NCI-H82 (cell line): ENCODE data around the gene SEMA5B.

ENCODE experiments used
- DNase-seq: peaks from one replicate; lab custom pipeline; 2025; lab: John Stamatoyannopoulos, UW

Gene SEMA5B

GRCh38 chr3:123027292-123028232 is at the start of gene SEMA5B:
Gene SEMA5B (minus strand): TSS chr3:123027763. CDS start chr3:122961263, 66,500 bp downstream.
- DNase-seq, result peak; percentile 87

DNA sequence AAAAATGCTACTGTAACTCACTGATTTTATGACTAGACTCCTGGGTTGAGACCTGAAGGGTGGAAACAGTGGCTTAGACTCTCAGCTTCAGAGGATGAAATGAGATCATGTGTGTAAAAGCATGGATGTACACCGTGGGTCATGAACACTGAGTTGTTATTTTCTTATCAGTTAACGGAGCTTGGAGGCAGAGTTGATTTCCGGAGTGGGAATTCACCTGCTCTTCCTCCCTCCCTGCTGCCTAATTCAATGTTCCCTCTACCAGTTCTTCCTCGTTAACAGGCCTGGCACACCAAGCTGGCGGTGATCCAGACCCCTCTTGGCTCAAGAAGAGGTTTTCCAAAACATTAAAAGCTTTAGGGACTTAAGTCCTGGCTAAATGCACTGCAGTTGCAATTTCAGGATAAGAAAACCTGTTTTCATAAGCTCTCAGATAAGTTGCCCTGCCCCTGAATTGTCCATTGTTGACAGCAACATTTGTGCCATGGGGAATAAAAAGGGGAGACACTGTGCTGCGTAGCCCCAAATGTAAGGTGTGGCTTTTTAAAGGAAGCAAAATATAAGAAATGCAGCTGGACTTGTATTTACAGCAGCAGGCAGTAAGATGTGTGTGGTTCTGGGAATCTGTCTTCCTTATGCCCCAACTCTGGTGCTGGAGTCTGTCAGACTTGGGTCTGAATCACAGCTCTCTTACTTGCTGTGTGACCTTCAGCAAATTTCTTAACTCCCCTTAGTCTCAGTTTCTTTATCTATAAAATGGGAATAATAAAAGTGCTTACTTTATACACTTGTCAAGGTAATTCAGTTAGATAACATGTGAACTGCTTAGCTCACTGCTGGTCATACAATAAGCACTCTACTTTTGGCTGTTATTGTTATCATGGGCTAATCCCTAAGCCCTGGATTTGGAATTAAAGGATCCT is 49.2 kb upstream of the SEMA5B start:
- peak; percentile 94 for DNase-seq

- no peak for DNase-seq
These were observed 48.5 kb upstream of the SEMA5B start for GRCh38 chr3:123076112-123076495.

DNA sequence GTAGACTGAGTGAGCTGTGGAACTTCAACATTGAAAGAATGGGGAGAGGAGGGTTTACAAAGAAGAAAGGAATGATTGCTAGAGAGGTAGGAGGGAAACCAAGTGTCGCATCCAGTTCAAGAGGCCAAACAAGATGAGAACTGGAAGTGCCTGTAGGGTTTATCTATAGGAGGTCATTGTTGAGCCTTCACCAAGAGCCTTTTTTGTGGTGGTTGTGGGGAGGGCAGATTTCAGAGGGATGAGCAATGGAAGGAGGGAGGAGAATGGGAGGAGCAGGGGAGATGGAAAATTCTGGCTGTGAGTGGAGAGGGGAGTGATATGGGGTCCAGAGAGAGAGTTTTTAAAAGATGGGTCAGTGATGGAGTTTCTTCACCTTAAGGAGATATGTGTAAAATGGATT is 47.8 kb upstream of the SEMA5B start:
- peak; percentile 37 for DNase-seq

- DNase-seq, result no peak
These were observed 45.0 kb upstream of the SEMA5B start for GRCh38 chr3:123072564-123072963.

DNA sequence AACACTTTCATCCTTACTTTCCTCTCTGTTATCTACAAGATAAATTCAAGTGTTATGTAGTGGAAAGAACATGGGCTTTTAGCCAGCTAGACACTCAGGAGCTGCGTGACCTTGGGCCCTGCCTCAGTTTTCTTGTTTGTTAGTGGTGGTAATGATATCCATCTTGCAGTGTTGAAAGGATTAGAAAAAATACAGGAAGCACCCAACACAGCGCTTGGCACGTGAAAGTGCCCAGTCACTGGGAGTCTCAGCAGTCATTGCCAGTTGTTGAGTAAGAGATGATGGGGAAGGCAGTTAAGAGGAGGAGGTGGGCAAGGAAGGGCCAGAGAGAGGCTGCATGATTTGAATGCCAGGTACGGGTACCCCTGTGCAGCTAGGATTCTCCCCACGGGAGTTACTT is 44.6 kb upstream of the SEMA5B start:
- DNase-seq, result no peak

DNA sequence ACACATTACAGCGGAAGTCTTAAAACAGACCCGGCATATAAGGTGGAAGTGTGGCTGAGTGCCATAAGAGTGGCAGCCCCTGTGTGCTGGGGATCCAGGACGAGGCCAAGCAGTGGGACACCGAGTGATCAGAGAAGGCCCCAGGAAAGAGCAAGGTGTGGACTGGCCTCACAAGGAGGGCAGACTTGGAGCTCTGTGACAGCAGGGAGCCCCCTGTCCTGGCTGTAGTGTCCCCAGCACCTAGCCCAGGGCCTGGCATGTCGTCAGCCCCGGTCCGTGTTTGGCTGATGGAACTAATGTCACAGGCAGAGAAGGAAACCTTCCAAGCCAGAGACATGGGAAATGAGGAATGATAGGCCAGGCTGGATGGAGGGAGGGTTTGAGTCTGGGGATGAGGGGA is 44.0 kb upstream of the SEMA5B start:
- DNase-seq, result no peak

DNA sequence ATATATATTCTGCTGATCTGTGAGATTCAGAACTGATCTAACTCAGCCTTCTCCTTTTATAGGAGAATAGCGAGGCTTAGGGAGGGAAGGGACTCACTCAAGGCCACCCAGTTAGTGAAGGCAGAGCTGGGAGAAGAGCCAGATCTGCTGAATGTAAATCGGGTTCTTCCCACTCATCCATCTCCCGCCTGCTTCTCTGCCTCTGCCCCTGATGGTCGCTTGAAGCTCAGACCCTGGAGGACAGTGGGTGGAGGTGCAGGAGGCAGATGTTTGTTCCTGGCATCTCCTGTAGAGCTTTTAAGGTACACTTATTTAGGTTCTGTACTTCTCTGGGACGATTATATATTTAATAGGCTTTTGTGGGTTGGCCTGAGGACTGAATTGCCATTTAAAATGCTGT is 43.6 kb upstream of the SEMA5B start:
- DNase-seq, result peak; percentile 91

GRCh38 chr3:123070510-123070909 is 42.9 kb upstream of the SEMA5B start:
- DNase-seq, result peak; percentile 34

DNA sequence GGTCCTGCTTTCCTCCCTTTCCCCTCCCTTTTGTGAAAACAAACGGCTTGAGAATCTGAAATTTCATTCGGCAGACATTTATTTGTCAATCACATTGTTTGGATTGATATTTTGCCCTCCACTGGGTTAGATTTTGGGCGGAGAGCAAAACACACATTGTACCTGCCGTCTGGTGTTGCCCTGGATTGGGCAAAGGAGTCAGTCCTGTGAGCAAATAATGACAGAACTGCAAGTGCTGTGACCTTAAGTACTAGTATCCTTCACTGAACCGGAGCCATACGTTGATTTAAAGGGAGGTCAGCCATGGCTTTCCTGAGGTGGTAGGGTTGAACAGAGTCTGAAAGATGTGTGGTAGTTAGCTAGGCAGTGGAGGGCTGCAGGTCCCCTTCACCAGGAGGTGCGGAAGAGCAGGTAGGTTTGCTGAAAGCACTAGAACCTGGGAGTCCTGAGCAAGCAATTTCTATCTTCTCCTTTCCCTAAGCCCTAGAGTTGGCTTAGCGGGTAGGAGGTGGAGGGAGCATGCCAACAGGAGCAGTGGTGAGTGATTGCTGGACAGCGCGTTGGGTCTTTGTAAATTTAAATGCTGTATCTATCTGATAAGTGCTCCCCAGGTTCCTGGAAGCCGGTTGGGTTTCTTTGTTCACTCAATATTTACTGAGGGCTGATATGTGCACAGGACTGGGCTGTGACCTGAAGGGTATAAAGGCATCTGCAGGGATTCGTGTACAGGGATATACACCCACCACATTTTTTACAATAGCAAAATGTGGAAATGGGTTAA is 41.2 kb upstream of the SEMA5B start:
- DNase-seq, result peak; percentile 45

GRCh38 chr3:123067689-123068600 is 40.4 kb upstream of the SEMA5B start:
- peak; percentile 89 for DNase-seq

DNA sequence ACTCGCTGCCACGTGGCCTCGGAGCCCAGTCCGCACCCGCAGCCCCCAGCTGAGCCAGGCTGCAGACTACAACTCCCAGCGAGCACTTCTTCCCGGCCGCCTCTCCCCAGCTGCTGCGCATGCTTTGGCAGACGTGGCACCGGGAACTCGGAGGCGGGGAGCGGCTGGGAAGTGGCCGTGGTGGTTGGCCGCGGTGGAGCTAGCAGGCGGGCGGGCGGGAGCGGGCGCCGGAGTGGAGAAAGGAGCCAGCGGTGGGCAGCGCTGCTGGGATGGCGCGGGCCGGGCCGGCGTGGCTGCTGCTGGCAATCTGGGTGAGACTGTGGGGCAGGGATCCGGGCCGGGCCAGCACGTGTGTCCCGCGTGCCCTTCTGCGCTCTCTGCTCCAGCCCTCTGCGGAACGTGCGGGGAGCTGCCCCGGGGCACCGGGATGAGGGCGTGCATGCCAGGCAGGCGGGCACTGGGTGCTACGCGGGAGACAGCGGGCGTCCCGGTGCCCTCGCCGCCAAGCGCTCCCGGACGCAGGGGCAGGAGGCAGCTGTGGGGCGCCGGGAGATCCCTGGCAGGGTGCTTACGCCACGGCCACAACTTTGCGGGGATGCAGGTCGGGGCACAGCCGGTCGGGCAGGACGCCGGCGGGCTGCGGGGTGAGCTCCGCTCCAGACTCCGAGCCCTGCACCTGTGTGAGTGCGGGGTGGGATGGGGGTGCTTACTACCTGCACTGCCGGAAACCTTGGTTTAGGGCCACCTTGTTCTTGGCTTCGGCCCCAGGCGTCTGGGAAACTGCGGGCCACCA is 39.5 kb upstream of the SEMA5B start, which contains the start of gene PDIA5:
TSS of gene PDIA5 (plus strand) at position 130 of the 793 bp plus-strand sequence. CDS start at position 270, 140 bp downstream.
- DNase-seq, result peak; percentile 99

- DNase-seq, result no peak
These were observed 39.0 kb upstream of the SEMA5B start for GRCh38 chr3:123066599-123066895.

DNA sequence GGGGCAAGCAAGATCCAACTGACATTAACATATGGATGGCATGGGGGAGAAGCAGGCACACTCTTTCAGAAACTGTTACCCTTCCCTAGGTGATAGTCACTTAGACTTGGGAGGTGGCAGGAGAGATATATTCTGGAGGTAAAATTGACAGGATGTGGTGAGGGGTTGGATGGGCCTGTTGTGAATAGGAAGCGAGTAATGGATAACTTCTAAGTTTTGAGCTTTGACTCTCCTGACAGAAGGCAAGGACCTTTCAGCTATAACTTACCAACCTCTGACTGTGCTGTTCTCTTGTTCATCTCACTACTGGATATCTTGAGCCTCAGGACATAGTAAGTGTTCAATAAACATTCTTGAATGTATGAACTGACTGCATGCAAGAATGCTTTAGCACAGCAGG is 37.4 kb upstream of the SEMA5B start:
- DNase-seq, result no peak

DNA sequence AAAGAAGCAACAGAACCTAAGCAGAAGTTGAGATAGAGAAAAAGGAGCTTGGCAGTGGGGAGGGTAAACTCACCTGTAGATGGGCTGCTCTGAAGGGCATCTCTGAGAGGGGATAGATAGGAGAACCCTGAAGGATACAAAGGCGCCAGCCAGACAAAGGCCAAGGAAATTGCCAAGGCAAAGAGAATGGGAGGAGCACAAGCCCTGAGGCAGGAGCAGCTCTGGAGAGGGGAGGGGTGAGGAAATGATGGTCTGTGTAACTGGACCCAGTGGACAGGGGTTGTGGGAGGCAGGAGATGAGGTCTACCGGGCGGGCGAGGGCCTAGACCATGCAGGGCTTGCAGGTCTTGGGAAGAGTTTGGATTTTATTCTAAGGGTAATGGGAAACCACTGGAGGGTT is 36.9 kb upstream of the SEMA5B start:
- no peak for DNase-seq

DNA sequence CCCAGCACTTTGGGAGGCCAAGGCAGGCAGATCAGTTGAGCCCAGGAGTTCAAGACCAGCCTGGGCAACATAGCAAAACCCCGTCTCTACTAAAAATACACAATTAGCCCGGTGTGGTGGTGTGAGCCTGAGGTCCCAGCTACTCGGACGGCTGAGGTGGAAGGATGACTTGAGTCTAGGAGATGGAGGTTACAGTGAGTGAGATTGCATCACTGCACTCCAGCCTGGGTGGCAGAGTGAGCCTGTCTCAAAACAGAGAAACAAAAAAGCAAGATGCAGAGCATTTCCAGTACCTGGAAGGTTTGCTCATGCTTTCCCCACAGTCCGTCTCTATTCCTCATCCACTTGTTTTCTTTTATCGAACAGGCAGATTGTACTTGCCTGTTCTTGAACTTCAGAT is 35.5 kb upstream of the SEMA5B start:
- no peak for DNase-seq

DNA sequence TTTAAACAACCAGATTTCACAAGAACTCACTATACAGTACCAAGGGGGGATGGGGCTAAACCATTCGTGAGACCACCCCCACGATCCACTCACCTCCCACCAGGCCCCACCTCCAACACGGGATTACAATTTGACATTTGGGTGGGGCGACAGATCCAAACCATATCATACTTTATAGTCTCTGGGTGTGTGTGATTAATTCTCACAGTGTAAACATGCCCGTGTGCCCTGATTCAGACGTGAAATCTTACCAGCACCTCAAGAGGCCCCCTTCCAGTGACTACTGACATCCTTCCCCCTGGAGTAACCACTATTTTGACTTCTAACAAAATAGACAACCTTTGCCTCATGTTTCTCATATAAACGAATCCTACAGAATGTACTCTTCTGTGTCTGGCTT is 34.3 kb upstream of the SEMA5B start:
- DNase-seq, result no peak

DNA sequence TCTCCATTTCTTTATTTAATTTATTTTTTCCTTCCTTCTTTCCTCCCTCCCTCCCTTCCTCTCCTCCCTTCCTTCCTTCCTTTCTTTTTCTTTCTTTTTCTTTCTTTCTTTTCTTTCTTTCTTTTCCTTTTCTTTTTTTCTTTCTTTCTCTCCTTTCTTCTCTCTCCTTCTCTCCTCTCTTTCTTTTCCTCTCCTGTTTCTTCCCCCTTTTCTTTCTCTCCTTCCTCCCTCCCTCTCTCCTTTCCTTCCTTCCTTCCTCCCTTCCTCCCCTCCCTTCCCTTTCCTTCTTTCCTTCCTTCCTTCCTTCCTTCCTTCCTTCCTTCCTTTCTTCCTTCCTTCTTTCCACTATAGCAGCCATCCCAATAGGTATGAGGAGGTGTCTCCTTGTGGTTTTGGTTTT is 32.5 kb upstream of the SEMA5B start:
- DNase-seq, result no peak

DNA sequence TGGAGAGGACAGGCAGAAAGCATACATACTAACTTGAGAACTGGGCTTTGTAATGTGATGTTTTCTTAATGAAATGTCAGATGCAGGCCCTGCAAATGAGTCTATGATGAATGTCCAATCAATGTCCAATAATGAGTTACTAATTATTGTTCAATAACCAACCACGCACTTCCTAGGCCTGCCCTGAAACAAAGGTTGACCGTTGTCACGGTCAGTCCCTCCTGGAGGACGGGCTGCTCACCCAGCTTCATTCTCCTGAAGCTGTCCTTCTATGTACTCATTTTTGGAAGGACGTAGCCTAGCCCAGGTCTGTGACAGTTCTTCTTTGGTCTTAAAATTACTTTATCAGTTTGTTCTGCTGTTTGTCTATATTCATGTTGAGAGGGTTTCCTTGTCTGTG is 30.9 kb upstream of the SEMA5B start:
- DNase-seq, result no peak

DNA sequence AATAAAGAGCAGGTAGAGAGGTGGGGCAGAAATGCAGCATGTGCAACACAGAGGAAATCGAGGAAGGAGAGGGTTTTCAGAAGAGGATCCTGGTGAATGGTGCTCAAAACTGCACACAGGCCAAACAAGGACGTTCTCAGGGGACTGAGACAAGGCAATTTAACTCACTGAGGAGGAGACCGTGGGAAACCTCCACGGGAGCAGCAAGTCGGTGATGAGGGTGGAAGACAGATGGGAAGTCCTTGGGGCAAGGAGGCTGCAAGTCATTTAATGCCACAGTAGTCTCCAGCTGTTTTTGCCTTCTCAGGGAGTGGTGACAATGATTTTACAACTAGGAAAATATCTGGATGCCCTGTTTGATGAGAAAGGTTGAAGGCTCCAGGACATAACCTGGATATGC is 27.8 kb upstream of the SEMA5B start:
- DNase-seq, result peak; percentile 51
